Brain microvascular endothelial cell (primary cell): ENCODE data around the gene MRRF.

Experiments used
- DNase-seq: peaks from one replicate; pipeline ENCODE4 v3.0.0-alpha.2; 2020
- H3K27ac ChIP-seq: fragments of 250-450 bp; sonication (Bioruptor Pico); 2 replicates; pipeline ENCODE4 v1.5.1; 2020; ENCODE audit warnings: mild to moderate bottlenecking, moderate library complexity
- H3K27me3 ChIP-seq: fragments of 250-450 bp; sonication (Bioruptor Pico); replicated peaks from 2 replicates; pipeline ENCODE4 v1.5.1; 2020; ENCODE audit warnings: mild to moderate bottlenecking
- H3K36me3 ChIP-seq: fragments of 250-450 bp; sonication (Bioruptor Pico); replicated peaks from 2 replicates; pipeline ENCODE4 v1.5.1; 2020; ENCODE audit warnings: mild to moderate bottlenecking
- H3K4me3 ChIP-seq: 2 replicates; pipeline ENCODE4 v1.5.1; 2011; ENCODE audit warnings: low read depth, mild to moderate bottlenecking, control low read depth, low read length, moderate library complexity
- in situ Hi-C: cut with HindIII; loops from 2 replicates; pipeline ENCODE4 v1.10.0; 2017; ENCODE audit warnings: low sequenced_read_pairs, low pct_ligation_motif_present
- TF ChIP-seq, protein P1 (sequence below): IDR thresholded peaks from 2 replicates; pipeline ENCODE4 v1.5.1; 2011; ENCODE audit warnings: low read depth, mild to moderate bottlenecking, moderate library complexity, low read length, control low read depth, inconsistent platforms; ENCODE audit errors: missing control alignments

Gene MRRF

DNA sequence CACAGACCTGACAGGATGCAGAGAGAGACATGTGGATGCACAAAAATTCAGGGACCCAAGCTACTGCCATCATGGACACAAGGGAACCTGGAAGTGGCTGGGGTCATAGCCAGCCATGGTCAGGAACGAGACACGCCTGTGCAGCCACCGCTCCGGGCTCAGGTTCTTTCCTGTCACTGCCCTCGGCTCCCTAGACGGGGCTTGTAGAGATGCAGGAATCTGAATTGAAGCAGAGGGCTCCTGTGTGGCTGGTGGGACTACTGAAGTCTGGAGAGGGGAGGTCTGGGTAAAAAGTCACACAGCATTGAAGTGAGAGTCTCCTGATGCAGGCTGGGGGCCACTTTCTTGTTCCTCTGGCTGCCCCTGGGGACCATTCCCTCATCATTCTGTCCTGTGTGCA lies 73.9 kb downstream of the MRRF start:
- in situ Hi-C loops: no loop called here

DNA sequence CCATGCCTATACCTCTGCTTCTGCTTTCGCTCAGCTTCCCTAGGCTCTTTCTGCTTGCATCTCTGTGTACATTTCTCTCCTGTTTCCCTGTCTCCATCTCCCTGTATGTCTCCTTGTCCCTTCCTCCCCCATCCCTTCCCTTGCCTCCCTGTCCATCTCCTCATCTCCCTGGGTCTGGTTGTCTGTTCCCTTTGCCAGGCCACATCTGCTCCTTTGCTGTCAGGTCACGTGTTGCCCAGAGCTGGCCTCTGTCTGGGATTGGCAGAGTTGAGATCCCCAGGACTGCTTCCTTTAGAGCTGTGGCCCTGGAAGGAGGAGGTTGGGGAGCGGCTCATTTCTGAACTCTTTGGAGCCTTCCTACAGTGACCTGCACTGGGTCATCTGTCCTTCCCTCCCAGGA lies 74.3 kb downstream of the MRRF start:
- H3K27ac ChIP-seq: no peak overlapping the region
- no peak overlapping the region for H3K4me3 ChIP-seq
- no peaks in the 10 kb centered on the region for H3K36me3 ChIP-seq
- TF ChIP-seq, protein P1, sequence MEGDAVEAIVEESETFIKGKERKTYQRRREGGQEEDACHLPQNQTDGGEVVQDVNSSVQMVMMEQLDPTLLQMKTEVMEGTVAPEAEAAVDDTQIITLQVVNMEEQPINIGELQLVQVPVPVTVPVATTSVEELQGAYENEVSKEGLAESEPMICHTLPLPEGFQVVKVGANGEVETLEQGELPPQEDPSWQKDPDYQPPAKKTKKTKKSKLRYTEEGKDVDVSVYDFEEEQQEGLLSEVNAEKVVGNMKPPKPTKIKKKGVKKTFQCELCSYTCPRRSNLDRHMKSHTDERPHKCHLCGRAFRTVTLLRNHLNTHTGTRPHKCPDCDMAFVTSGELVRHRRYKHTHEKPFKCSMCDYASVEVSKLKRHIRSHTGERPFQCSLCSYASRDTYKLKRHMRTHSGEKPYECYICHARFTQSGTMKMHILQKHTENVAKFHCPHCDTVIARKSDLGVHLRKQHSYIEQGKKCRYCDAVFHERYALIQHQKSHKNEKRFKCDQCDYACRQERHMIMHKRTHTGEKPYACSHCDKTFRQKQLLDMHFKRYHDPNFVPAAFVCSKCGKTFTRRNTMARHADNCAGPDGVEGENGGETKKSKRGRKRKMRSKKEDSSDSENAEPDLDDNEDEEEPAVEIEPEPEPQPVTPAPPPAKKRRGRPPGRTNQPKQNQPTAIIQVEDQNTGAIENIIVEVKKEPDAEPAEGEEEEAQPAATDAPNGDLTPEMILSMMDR: no peak
- in situ Hi-C loops: no loop called here
- DNase-seq: no peak
- H3K27me3 ChIP-seq: peaks cover 10% of the 10 kb centered on the region

More for the DNA sequence above, 73.9 kb downstream of the MRRF start:
- no peak for DNase-seq
- H3K27me3 ChIP-seq: peaks cover 10% of the 10 kb centered on the region
- TF ChIP-seq, protein P1: no peak
- H3K36me3 ChIP-seq: no peaks in the 10 kb centered on the region
- H3K4me3 ChIP-seq: no peak overlapping the region
- no peak overlapping the region for H3K27ac ChIP-seq

- in situ Hi-C loops: no loop called here
- Histone ChIP-seq H3K27ac (no peak overlapping the region), H3K27me3 (peaks cover 10% of the 10 kb centered on the region), H3K4me3 (no peak overlapping the region), H3K36me3 (no peaks in the 10 kb centered on the region)
- DNase-seq: no peak
- TF ChIP-seq, protein P1: no peak
Observed at GRCh38 chr9:122339579-122339978, 74.9 kb downstream of the MRRF start.

GRCh38 chr9:122340161-122340560 lies 75.5 kb downstream of the MRRF start:
- DNase-seq: no peak
- H3K27ac ChIP-seq: no peak overlapping the region
- peaks cover 10% of the 10 kb centered on the region for H3K27me3 ChIP-seq
- H3K4me3 ChIP-seq: no peak overlapping the region
- no peaks in the 10 kb centered on the region for H3K36me3 ChIP-seq
- TF ChIP-seq, protein P1: no peak
- in situ Hi-C loops: no loop called here

- DNase-seq: no peak
- Histone ChIP-seq H3K4me3 (no peak overlapping the region), H3K36me3 (no peaks in the 10 kb centered on the region), H3K27me3 (peaks cover 8% of the 10 kb centered on the region), H3K27ac (no peak overlapping the region)
- TF ChIP-seq, protein P1: no peak
- in situ Hi-C loops: no loop called here
Observed at GRCh38 chr9:122342323-122343050, 77.8 kb downstream of the MRRF start.
